Stimulated activated CD4-positive, alpha-beta T cell treated with anti-CD3 and anti-CD28 coated beads, Interleukin-4, amount 100 ng/mL, for 4 hours (primary cell): Measurements from ENCODE around the gene SORD.

Source experiments
- DNase-seq, 2 experiments: peaks; one replicate each; pipeline ENCODE4 v3.0.0-alpha.2; 2020

SORD gene

DNA sequence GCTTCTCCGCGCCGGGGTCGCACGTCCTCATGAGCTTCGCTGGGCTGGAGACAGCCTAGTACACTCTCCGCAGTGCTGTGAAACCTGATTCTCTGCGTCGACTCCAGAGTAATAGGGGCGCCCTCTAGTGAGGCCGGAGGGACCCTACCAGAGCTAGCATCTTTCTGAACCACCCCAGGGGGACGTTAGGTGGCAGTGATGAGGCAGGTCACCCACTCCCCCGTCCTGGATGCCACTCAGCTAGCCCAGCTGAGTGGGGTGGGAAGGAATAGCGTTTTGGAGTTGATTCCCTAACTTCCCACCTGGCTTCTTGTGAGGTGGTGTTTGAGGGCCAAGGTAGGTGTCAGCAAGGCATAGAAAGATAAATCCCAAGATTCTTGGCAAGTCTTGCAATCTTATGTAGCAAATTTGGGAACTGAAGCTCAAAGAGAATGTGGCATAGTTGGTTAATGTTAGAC is 95.2 kb downstream of the SORD start:
- DNase-seq: peak; percentile 78 to 80

GRCh38 chr15:45118996-45119395 is 96.0 kb downstream of the SORD start:
- DNase-seq: no peak

GRCh38 chr15:45120081-45120972 is 97.3 kb downstream of the SORD start:
- no peak for DNase-seq

GRCh38 chr15:45121020-45121419 is 98.0 kb downstream of the SORD start:
- no peak for DNase-seq

GRCh38 chr15:45121706-45122417 is 98.9 kb downstream of the SORD start:
- no peak for DNase-seq

DNA sequence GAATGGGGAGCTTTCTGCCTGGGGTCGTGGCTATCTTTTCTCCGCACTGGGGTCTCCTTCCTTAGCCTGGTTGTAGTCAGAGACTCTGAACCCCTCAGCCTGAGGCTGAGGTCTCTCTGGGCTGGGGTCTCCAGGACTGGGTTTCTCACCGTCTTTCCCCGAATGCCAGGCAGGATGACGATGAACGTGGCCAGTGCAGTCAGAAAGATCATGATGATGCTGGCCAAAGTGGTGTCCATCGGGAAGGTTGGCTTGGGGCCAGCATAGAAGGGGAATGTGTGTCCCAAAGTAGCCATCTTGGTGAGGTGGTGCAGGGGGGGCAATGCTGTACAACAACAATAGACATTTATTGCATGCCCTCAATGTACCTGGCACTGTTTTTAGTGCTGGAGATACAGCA is 99.7 kb downstream of the SORD start:
- no peak for DNase-seq

DNA sequence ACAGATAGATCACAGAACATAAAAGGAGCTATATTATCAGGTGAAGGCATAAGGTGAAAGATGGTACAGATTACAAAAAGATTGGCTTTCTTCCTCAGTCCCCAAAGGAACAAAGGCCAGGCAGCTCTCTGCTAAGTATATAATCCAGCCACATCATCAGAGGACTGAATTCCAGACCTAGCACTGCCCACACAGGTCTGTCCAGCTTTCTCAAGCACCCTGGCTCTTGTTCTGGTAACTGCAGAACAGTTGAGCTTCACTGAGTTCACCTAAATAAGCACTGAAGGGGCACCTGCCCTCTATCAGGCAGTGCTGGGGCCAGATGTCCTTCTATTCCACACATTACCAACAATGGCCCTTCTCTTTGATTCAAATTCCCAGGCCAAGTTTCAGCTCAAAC is 100.4 kb downstream of the SORD start:
- DNase-seq: no peak

GRCh38 chr15:45126535-45127158 is 103.7 kb downstream of the SORD start:
- DNase-seq: peak; percentile 29 to 32
